HL-60/S4 (cell line): Measurements from ENCODE around the gene EWSR1.

Source experiments
- in situ Hi-C: fragments of 300-500 bp; cut with MboI; formaldehyde crosslinking; loops from 2 replicates; pipeline ENCODE4 v1.14.3; 2022; ENCODE audit warnings: low sequenced_read_pairs

Gene EWSR1

DNA sequence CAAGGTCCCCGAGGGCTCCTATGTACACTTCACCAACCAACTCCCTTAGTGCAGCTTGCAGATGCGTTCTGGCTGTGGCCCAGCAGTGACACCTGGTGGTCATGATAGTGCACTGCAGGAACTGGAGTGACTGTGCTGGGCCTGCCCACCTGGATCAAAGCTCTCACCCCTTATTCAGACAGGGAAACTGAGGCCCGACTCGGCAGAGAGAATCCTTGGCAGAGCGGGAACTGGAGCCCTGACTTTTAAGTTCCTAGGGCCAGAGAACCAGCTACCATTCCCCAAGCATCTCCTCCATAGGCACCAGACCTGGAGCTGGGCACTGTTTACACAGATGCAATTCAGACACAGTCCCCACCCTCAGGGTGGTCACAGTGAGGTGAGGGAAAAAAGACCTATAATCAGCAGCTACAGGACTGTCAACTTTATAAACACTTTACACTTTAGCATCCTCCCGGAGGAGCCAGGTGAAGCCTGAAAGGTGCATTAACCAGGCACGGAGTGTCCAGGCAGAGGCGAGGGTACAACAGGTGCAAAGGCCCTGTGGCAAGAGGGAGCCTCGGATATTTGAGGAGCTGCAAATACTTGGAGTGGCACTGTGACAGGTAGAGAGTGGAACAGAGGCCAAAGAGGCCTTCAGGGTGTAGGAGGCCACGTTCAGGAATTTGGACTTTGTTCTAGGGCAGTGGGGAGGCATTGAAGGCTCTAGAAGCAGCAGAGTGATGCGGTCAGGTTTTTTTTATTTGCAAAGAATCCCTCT lies 22.3 kb upstream of the EWSR1 start:
- in situ Hi-C loops: loop anchor here (10.0 to 25.0 kb wide), 2 partner anchors 391 to 634 kb away; no protein-coding TSS in a partner anchor

GRCh38 chr22:29247891-29248290 lies 20.2 kb upstream of the EWSR1 start:
- in situ Hi-C loops: loop anchor here (10.0 to 25.0 kb wide), 2 partner anchors 393 to 636 kb away; no protein-coding TSS in a partner anchor

- in situ Hi-C loops: loop anchor here (10.0 kb wide), 1 partner anchor 96 kb away; no protein-coding TSS in a partner anchor
Measured at GRCh38 chr22:29251265-29251664, 16.8 kb upstream of the EWSR1 start.

GRCh38 chr22:29251981-29252911 lies 15.8 kb upstream of the EWSR1 start:
- in situ Hi-C loops: loop anchor here (10.0 kb wide), 1 partner anchor 97 kb away; no protein-coding TSS in a partner anchor

DNA sequence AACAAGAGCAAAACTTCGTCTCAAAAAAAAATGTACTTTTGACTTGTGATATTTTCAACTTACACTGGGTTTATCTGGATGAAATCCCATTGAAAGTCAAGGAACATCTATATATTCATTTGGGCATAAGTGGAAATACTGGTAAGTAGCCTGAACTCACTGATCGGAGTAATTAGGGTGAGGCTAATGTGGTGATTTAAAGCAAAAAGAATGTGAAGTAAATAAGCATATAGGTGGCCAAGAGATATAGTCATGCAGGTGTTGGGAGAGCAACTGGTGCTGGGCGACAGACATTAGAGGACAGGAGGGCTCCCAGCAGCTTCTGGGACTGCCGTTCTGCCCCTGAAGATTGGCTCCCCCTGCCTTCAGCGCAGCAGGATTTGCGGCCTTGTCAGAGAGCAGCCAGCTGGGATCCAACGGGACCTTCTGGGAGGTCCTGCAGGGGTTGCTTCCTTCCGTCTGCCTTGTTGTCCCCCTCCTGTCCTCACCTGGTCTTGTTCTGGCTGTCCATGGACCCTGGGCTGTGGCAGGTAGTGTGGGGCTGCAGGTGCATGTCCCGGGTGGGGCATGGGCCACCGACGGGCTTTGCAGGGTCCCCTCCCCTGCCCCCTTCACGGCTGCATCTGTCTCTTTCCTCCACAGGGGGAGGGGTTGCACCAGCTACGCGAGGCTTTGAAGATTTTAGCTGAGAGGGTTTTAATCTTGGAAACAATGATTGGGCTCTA lies 14.3 kb upstream of the EWSR1 start:
- in situ Hi-C loops: loop anchor here (10.0 kb wide), 1 partner anchor 99 kb away; no protein-coding TSS in a partner anchor

- in situ Hi-C loops: loop anchor here (10.0 kb wide), 1 partner anchor 99 kb away; no protein-coding TSS in a partner anchor
Measured at GRCh38 chr22:29254286-29254660, 13.8 kb upstream of the EWSR1 start.

DNA sequence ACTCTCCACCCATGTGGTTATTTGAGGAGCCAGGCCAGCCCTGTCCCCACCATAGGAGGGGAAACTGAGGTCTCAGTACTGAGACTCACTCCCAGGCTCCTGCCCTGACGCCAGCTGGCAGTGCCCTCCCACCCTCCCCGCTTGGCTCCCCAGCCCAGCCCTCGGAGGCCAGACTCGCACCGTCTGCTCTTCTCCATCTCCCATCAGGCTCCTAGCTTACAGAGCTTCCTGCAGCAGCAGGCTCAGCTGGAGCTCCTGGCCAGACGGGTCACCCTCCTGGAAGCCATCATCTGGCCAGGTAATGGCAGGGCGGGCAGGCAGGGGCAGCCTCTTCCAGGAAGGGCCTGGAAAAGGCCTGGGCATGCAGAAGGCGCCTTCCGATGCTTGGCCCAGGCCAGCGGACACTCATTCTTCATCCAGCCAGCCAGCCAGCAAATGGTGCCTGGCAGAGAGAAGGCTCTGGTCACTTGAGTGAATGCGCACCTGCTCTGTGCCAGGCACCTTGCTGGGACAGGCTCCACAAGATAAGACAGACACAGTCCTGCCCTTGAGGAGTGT lies 12.9 kb upstream of the EWSR1 start:
- in situ Hi-C loops: loop anchor here (10.0 kb wide), 1 partner anchor 100 kb away; no protein-coding TSS in a partner anchor

DNA sequence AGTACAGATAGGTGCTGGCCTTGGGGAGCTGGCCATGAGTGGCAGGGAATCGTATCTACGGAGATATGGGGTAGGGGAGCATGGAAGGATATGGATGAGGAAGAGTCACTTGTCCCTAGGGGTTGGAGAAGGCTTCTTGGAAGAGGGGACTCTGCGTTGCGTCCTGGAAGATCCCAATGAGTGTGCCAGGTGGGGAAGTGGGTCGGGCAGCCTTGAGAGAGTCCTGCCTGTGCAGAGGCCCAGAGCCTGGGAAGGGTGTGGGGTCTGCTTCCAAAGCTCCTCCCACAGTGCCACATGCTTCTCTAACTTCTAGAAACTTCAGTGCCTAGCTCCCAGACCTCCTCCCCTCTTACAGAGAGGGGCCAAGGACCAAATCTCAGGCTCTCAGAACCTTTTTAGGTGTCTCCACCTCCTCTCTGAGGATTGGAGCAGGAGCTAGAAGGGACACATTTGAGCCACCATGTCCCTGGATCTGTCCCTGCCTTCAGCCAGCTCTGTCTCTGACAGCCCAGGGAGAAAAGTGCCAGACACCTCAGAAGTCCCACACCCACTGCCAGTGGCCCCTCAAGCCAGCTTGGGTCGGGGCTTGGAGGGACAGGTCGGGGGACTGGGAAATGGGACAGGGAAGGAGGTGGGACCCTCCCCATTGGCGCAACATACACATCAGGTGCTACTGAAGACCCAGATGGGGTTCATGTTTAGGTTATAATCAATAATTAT lies 11.3 kb upstream of the EWSR1 start:
- in situ Hi-C loops: loop anchor here (10.0 kb wide), 1 partner anchor 102 kb away; no protein-coding TSS in a partner anchor

- in situ Hi-C loops: loop anchor here (10.0 kb wide), 1 partner anchor 103 kb away; no protein-coding TSS in a partner anchor
Measured at GRCh38 chr22:29257751-29258181, 10.3 kb upstream of the EWSR1 start.

DNA sequence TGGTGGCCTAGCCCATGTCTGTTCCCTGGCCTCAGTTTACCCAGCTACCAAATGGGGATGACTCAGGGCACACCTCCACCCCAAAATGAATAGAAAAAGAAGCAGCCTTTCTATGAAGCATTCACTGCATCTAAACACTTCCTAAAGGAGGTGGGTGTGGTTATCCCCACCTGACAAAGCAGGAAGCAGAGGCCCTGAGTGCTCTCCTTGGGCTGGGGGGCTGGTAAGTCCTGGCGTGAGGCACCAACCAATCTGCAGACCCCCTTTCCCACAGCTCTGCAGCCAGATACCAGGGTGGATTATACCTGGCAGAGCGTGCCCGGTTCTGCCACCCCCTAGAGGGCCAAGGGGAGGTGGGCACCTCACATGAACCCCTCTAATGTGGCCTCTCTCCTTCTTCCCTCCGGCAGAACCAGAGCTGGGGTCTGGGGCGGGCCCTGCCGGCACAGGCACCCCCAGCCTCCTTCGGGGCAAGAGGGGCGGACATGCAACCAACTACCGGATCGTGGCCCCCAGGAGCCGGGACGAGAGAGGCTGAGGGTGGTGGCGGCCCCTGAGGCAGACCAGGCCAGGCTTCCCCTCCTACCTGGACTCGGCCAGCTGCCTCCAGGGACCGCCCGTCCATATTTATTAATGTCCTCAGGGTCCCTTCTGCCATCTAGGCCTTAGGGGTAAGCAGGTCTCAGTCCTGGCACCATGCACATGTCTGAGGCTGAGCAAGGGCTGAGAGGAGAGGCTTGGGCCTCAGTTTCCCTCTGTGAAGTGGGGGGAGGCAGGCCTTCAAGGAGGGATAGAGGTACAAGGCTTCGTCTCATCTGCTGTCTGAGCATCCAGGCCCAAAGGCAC lies 9.4 kb upstream of the EWSR1 start:
- in situ Hi-C loops: loop anchor here (10.0 kb wide), 1 partner anchor 104 kb away; no protein-coding TSS in a partner anchor

- in situ Hi-C loops: loop anchor here (10.0 kb wide), 1 partner anchor 105 kb away; no protein-coding TSS in a partner anchor
Measured at GRCh38 chr22:29259253-29259899, 8.7 kb upstream of the EWSR1 start.

- in situ Hi-C loops: no loop called here
Measured at GRCh38 chr22:29260031-29260560, 8.0 kb upstream of the EWSR1 start.

- in situ Hi-C loops: no loop called here
Measured at GRCh38 chr22:29260601-29261315, 7.3 kb upstream of the EWSR1 start.

GRCh38 chr22:29263791-29264276 lies 4.2 kb upstream of the EWSR1 start:
- in situ Hi-C loops: no loop called here

DNA sequence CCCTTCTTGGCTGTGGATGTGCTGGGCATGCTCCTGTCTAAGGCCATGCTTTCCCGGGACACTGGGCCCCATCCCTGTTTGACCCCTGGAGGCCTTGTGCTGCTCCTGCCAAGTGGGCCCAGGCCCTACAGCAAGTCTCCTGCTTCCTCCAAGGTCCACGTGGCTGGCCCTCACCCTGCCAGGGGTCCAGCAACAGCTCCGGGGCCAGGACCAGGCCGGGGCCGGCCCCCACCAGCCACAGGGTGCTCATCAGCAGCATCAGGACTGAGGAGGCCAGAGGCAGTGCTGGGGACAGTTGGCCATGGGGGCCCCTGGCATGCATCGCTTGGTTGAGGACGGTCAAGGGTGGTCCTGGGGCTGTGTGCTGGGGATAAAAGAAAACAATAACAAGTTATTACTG lies 2.8 kb upstream of the EWSR1 start:
- in situ Hi-C loops: no loop called here

DNA sequence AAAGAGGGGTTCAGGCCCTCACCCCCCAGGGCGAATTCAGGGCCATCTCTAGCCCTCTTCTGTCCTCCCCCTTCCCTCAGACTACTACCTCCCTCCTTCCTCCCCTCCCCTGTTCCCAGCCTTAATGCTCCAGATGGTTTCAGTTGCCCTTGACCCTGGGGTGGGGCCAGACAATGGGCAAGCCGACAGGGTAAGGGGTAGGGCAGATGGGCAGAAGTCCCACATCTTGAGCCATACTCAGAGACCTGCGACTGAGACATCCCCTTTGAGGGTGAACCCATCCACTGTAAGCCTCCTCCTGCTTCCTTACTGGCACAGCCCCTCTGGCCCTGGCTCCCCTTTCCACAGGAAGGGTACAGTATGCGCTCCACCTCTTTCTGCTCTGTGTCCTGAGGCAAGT lies 2.1 kb upstream of the EWSR1 start:
- in situ Hi-C loops: no loop called here
